RWPE2 (cell line): Measurements from ENCODE around the gene ADAM21.

Experiments used
- ATAC-seq: fragments of 200-7000 bp; cut with Tn5 transposase; 3 replicates; pipeline ENCODE4 v1.9.1; 2021; ENCODE audit warnings: low read depth
- DNase-seq: peaks from one replicate; pipeline ENCODE4 v3.0.0-alpha.2; 2020; ENCODE audit warnings: low spot score
- H3K27ac ChIP-seq: fragments of 450-650 bp; 2 replicates; pipeline ENCODE4 v1.5.1; 2017; ENCODE audit warnings: mild to moderate bottlenecking; ENCODE audit not compliant: poor library complexity, severe bottlenecking
- H3K27me3 ChIP-seq: fragments of 250-450 bp; sonication (Bioruptor Pico); 2 replicates; pipeline ENCODE4 v1.5.1; 2021; ENCODE audit warnings: mild to moderate bottlenecking, moderate library complexity; ENCODE audit not compliant: insufficient read depth, poor library complexity, severe bottlenecking
- H3K36me3 ChIP-seq: fragments of 250-450 bp; sonication (Bioruptor Pico); 2 replicates; pipeline ENCODE4 v1.5.1; 2020; ENCODE audit warnings: low read depth, mild to moderate bottlenecking, moderate library complexity
- H3K4me1 ChIP-seq: fragments of 250-450 bp; sonication (Bioruptor Pico); 2 replicates; pipeline ENCODE4 v1.5.1; 2021; ENCODE audit warnings: mild to moderate bottlenecking, moderate library complexity; ENCODE audit not compliant: insufficient read depth, poor library complexity, severe bottlenecking
- H3K4me3 ChIP-seq: fragments of 250-450 bp; sonication (Bioruptor Pico); 2 replicates; pipeline ENCODE4 v1.5.1; 2021; ENCODE audit warnings: mild to moderate bottlenecking, moderate library complexity; ENCODE audit not compliant: severe bottlenecking
- H3K9me3 ChIP-seq: fragments of 250-450 bp; sonication (Bioruptor Pico); 2 replicates; pipeline ENCODE4 v1.5.1; 2021; ENCODE audit warnings: mild to moderate bottlenecking, moderate library complexity; ENCODE audit not compliant: severe bottlenecking
- CTCF ChIP-seq: fragments of 450-650 bp; IDR thresholded peaks from one replicate; pipeline ENCODE4 v1.5.1; 2017; ENCODE audit warnings: mild to moderate bottlenecking, moderate library complexity; ENCODE audit not compliant: poor library complexity, severe bottlenecking

Gene ADAM21

GRCh38 chr14:70436867-70437266 lies 15.1 kb upstream of the ADAM21 start:
- Histone ChIP-seq H3K27me3 (no peaks in the 10 kb centered on the region), H3K4me1 (no peaks in the 10 kb centered on the region), H3K9me3 (no peaks in the 10 kb centered on the region), H3K4me3 (no peak overlapping the region), H3K36me3 (no peaks in the 10 kb centered on the region), H3K27ac (no peak overlapping the region)
- TF ChIP-seq CTCF, result no peak
- ATAC-seq, result no peak
- DNase-seq, result no peak

- Histone ChIP-seq H3K4me3 (no peak overlapping the region), H3K27me3 (no peaks in the 10 kb centered on the region), H3K36me3 (no peaks in the 10 kb centered on the region), H3K27ac (no peak overlapping the region), H3K9me3 (peaks cover 15% of the 10 kb centered on the region), H3K4me1 (no peaks in the 10 kb centered on the region)
- ATAC-seq, result no peak; the same call in 2 of the 3 replicates
- TF ChIP-seq CTCF, result no peak
- DNase-seq, result no peak
Measured at GRCh38 chr14:70441641-70442040, 10.3 kb upstream of the ADAM21 start.

- H3K27me3 ChIP-seq, result no peaks in the 10 kb centered on the region
- no peak for DNase-seq
- no peak for ATAC-seq
- no peak overlapping the region for H3K4me3 ChIP-seq
- peaks cover 15% of the 10 kb centered on the region for H3K9me3 ChIP-seq
- TF ChIP-seq CTCF, result no peak
- no peaks in the 10 kb centered on the region for H3K36me3 ChIP-seq
- H3K27ac ChIP-seq, result no peak overlapping the region
- H3K4me1 ChIP-seq, result no peaks in the 10 kb centered on the region
Measured at GRCh38 chr14:70442750-70443149, 9.2 kb upstream of the ADAM21 start.

DNA sequence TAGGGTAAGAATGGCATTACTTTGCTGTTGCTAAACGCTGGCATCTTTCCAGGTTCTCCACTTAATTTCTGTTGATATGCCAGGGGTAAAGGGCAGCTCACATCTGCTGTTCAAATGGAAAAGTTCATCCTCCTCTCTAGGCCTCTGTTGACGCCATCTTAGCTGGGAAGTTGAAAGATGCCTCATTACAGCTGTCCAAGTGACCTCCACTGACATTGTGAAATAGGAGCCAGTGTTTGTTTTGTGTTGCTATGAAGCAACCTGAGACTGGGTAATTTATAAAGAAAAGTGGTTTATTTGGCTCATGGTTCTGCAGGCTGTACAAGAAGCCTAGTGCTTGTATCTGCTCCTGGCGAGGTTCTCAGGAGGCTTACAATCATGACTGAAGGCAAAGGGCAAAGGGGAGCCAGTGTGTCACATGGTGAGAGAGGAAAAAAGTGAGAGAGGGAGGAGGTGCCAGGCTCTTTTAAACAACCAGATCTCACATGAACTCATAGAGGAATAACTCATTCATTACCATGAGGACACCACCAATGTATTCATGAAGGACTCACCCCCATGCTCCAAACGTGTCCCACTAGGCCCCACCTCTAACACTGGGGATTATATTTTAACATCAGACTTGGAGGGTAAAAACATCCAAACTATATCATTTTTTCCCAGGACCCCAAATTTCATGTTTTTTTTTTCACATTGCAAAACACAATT lies 3.2 kb upstream of the ADAM21 start:
- Histone ChIP-seq H3K27me3 (no peaks in the 10 kb centered on the region), H3K27ac (no peak overlapping the region), H3K9me3 (no peaks in the 10 kb centered on the region), H3K4me1 (no peaks in the 10 kb centered on the region), H3K4me3 (no peak overlapping the region), H3K36me3 (no peaks in the 10 kb centered on the region)
- no peak for TF ChIP-seq CTCF
- peak; percentile 41; the same call in 1 of the 3 replicates for ATAC-seq
- DNase-seq, result no peak

DNA sequence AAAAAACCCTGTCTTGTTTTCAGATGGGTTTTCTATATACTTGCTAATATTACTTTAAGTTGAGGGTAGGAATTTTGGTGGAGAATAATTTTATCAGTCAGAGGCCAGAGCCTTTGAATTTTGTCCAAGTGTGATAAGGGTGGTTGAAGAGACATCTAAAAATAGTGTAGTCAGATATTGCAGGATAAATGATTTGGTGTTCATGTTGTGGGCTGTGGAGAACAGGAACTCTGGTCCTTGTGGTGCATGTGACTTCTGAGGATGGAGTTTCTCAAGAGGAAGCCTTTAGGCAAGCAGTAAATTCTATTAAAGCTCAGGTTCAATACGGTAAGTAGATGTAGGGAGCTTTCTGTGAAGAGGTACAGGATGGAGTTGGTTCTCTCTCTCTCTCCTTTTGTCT lies 2.8 kb downstream of the ADAM21 start:
- TF ChIP-seq CTCF, result no peak
- Histone ChIP-seq H3K4me3 (no peak overlapping the region), H3K4me1 (no peaks in the 10 kb centered on the region), H3K36me3 (no peaks in the 10 kb centered on the region), H3K27ac (no peak overlapping the region), H3K9me3 (no peaks in the 10 kb centered on the region), H3K27me3 (peaks cover 4% of the 10 kb centered on the region)
- DNase-seq (no peak), ATAC-seq (no peak)
